HG03175 (cell line): ENCODE measurements around the gene STEAP3.

Experiments
- ATAC-seq: cut with Tn5 transposase; IDR thresholded peaks from one replicate; pipeline ENCODE4 v1.9.1; 2021; ENCODE audit warnings: mild to moderate bottlenecking, moderate library complexity; ENCODE audit not compliant: unreplicated experiment

The STEAP3 gene

DNA sequence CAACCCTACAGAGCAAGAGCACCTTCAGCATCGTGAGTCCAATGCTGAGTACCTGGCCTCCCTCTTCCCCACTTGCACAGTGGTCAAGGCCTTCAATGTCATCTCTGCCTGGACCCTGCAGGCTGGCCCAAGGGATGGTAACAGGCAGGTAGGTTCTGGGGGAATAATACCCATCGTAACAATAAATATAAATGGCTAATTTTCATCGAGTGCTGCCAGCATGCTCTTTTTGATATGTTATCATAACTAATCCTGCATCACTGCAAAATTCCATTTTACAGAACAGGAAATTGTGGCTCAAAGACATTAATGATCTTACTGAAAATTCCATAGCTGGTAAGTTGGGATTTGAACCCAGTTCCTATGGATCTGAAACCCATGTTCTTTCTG lies 22.2 kb downstream of the STEAP3 start:
- ATAC-seq: no peak

- no peak for ATAC-seq
Observed at GRCh38 chr2:119246884-119247843, 23.5 kb downstream of the STEAP3 start.

DNA sequence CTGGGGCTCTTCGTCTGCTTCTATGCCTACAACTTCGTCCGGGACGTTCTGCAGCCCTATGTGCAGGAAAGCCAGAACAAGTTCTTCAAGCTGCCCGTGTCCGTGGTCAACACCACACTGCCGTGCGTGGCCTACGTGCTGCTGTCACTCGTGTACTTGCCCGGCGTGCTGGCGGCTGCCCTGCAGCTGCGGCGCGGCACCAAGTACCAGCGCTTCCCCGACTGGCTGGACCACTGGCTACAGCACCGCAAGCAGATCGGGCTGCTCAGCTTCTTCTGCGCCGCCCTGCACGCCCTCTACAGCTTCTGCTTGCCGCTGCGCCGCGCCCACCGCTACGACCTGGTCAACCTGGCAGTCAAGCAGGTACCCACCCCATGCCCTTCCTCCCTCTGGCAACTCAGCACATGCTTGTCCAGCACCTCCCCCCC lies 24.2 kb downstream of the STEAP3 start:
- no peak for ATAC-seq

DNA sequence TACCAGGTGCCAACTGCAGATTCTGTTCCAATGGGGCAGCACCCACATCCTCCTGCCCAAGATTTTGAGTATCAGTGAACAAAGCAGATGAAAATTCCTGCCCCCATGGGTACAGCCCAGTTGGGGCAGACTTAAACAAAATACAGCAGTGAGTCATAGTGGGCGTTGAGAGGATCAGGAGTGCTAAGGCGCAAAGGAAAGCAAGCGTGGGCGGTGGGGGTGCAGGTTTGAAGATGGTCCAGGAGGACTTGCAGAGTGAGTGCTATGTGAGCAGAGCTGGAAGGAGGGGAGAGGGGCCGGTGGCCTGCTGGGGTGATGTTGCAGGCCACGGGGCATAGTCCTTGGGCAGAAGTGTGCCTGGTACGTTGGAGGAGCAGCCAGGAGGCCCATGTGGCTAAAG lies 24.7 kb downstream of the STEAP3 start:
- ATAC-seq: no peak

GRCh38 chr2:119248751-119249150 lies 25.1 kb downstream of the STEAP3 start:
- no peak for ATAC-seq

- no peak for ATAC-seq
Observed at GRCh38 chr2:119249311-119249710, 25.7 kb downstream of the STEAP3 start.

- ATAC-seq: no peak
Observed at GRCh38 chr2:119249855-119250717, 26.5 kb downstream of the STEAP3 start.

- ATAC-seq: no peak
Observed at GRCh38 chr2:119250718-119251290, 27.2 kb downstream of the STEAP3 start.

- no peak for ATAC-seq
Observed at GRCh38 chr2:119251652-119252051, 28.0 kb downstream of the STEAP3 start.

- no peak for ATAC-seq
Observed at GRCh38 chr2:119252186-119253113, 28.8 kb downstream of the STEAP3 start.

DNA sequence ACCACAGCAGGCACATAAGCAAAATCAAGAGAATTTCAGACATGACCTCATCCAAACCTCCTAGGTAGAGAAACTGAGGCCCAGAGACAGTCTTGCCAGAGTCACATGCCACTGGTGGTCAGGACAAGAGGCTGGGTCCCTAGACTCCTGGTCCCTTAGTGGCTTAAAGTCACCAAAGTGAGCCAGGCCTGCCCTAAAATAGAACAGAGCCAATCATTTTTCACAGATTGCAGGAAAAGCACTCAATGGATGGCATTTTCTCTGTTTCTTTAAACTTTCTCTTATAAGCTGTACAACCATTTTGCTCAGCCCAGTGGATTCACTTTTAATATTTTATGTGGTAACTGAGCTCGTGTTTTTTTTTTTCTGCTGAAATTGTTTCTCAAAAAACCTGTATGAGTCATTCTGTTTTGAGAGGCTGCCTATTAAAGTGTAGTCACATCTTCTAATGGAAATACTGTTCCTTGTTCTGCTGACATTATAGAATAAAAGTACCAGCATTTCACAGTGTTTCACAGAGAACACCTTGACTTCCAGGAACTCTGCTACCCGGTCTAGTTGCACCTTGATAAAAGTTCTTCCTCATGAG lies 29.6 kb downstream of the STEAP3 start:
- no peak for ATAC-seq

DNA sequence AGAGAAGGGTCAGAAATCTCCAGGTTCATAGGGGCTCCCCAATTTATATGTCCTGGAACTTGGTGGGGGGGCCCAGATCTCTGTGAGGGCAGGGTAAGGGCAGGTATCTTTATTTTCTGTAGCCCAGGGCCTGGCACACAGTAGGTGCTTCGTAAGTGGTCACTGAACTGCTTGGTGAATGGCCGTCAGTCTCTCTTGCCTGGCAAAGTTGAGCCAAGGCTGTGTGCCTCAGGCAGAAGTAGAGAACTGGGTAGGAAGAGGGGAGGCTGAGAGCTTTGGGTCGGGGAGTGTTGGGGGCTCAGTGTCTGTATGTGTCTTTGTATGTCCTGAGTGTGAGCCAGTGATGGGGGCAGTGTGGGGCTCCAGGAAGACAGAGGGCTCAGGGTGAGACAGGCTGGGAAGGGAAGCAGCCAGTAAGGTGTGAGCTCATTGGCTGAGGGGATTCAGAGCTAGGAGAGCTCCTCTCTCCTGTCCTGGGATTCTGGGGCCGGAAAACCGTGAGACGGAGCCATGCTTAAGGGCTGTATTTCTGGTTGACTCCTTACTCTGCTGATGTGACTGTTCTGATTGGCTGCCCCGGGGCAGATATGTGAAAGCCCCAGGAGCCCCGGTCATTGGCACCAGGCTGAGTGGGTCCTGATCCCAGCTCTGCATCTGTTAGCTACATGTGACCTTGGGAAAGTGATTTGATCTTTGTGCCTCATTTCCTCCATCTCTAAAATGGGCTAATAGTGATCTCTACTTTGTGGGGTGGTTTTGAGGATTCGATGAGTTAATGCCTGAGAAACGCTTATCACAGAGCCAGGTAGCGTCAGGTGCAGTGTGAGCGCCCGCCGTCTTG lies 30.3 kb downstream of the STEAP3 start:
- no peak for ATAC-seq

DNA sequence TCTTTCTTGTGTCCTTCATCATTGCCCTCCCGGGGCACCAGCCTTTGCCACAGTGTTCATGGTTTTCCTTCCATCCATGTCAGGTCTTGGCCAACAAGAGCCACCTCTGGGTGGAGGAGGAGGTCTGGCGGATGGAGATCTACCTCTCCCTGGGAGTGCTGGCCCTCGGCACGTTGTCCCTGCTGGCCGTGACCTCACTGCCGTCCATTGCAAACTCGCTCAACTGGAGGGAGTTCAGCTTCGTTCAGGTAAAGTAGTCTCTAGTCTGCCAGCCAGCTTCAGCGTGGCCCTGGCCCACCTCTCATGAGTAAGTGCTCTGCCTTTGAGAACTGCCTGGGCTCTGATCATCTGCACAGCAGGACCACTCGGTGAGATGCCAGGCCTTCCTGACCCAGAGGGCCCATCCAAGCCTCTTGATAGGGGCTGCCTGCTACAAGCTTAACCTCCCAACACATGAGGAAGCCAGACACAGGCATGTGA lies 31.0 kb downstream of the STEAP3 start:
- ATAC-seq: no peak

DNA sequence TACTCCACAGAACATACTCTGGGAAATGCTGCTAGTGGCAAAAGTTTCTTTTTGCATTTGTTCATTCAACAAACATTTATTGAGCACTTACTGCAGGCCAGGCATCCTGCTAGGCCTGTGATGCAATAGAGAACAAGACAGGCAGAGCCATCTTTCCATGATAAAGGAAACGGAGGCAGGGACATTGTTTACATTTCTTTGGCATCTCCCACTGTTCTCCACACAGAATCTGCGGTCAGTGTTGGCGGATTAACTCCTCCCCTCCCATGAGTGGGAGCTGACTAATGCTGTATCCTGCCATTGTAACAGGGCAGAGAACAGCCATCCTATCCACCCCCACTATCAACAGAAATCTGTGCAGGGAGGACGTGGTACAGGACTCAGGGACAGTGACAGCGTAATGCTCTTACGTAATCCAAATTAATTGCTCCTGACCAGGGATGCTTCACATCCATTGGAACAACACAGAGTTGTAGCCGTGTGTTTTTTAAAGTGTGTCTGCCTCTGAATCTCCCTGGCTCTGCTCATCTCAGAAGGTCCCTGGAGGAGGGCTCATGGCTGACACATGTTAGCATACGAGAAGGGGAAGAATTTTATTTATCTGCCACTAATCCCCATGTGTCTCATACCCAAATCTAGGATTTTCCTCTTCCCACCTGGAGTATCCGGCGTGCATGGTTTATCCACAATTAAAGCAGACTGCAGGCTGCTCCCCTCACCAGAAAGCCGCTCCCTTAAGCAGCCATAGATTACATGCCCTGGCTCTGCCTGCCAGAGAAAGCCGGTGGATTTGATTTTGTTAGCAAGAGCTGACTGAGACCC lies 32.3 kb downstream of the STEAP3 start:
- ATAC-seq: no peak

DNA sequence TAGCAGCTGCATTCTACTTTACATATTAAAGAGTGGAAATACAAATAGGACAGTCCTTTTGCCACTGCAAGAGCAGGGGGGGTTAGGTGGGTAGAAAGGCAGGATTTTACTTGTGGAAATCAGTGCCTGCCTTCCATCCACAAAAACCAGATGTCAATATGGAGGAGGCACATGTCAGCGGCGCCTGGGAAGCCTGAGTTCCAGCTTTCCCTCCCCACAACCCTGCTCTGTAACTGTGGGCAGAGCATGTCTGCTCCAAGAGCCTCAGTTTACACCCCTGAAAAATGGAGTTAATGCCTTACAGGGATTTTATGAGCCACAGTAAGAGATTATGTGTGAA lies 32.9 kb downstream of the STEAP3 start:
- no peak for ATAC-seq

DNA sequence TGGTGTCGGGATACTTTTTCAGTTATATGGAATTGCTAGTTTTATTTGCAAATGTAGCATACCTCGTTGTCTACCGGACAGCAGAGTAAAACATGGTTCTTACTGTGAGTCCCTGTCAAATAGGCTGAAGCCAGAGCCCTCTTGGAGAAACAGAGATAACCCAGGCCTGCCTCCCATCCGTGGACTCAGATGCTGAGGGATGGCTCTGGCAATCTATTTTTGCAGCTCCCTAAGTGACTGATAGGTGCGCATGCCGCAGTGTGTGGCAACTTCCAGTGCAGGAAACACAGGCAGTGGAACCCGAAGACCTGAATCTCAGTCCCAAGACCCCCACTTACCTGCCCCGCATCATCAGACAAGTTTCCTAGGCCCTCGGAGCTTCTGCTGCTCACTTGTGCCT lies 33.6 kb downstream of the STEAP3 start:
- no peak for ATAC-seq

DNA sequence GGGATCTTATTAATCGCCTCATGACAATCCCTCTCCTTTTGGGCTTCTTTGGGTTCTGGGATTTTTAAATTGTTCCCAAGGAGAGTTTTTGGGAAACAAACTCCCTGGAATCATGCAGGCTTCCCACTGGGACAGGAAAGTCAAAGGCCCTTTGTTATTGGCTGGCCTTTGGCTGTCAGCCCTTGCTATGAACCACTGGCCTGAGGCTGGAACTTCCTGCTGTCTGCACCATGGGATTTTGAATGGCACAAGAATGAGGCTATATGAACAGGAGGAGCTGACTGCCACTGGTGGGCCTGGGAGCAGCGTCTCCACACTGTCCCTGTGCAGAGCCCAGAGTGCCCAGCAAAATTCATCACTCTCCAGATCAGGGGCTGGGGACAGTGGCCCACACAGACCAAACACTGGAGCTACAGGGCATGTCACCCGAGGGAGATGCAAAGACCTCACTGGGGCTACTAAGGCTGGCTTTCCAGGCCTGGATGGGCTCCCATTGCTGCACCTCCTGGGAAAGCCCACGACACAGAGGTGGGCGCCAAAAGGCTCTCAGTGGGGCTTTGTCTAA lies 35.7 kb downstream of the STEAP3 start:
- ATAC-seq: no peak
